GM21576 (cell line): ENCODE measurements around the gene SLC35F1.
"Not testable (repeated sequence)": the region's sequence is repeated elsewhere in the genome, so short reads cannot be mapped to it uniquely, and the experiment has no call there.

Experiments used
- ATAC-seq: cut with Tn5 transposase; IDR thresholded peaks from one replicate; pipeline ENCODE4 v1.9.1; 2021; ENCODE audit warnings: mild to moderate bottlenecking, moderate library complexity; ENCODE audit not compliant: unreplicated experiment

Gene SLC35F1

DNA sequence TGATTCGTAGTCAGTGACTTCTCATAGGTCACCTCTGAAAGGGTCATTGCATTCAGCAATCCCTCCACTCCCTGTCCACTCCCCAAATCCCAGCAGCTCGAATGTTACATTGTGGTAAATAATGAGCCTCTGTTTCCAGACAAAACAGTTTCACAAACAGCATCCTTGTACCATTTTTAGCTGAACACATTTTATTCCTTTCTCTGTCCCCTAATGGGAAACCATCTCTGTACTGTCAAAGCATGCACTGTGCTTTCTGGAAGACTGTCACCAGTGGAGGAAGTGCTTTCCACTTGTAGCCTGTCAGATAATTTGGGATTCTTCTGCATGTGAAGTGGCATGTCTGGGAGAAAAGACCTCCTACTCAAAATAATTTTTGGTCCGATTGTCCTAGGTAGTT, 82.0 kb downstream of the SLC35F1 start:
- ATAC-seq = no peak

DNA sequence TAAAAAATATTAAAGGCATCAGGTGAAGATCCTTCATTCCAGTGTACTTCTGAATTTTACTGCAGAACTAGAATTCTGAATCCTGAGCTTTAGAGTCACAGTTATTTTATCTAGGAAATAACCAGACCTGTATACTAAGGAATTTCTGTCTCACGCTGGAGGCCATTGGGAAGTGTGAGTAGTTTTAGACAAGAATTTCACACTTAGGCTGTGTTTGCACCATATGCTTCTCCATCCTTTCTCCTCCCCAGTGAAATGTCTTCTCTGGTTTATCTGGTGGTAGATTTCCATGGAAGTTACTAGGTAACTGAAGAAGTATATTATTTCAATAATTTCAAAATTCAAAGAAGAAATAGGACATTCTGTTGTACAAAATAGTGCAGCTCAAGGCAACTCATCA, 83.1 kb downstream of the SLC35F1 start:
- ATAC-seq = no peak

DNA sequence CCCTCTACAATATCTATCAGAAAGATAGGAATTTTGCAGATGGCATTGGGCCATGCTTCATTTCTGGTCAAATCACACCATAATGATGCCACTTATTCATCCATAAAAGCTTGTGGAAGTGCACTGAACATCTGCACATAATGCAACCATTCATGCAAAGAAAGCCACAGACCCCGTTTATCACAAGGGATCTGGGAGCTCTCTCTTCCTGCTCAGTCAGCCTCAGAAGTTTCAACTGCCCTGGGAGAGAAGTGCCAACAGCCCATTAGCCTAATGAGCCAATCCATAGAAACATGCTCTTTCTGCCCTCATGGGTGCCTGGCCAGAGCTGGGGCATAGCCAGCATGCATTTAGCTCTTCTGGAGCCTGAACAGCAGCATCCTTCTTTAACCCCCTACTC, 85.8 kb downstream of the SLC35F1 start:
- no peak for ATAC-seq

DNA sequence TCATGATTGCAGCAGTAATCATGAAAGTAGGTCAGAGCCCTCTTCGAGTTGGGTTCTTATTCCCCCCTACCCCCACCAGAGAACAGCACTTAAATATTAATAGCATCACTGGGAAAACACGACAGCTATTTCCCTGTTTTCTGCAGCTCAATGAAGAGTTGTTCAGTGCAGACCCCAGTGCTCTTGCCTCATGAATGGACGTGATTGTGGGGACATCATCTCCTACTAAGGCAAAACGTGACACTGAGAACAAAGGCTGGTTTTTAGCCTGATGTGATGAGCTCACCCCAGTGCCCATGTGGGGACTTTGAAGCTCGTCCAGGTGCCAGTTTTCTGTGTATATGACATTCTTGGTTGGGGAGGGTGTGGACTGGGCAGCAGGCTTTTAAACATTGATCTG, 105.9 kb downstream of the SLC35F1 start:
- ATAC-seq = no peak

DNA sequence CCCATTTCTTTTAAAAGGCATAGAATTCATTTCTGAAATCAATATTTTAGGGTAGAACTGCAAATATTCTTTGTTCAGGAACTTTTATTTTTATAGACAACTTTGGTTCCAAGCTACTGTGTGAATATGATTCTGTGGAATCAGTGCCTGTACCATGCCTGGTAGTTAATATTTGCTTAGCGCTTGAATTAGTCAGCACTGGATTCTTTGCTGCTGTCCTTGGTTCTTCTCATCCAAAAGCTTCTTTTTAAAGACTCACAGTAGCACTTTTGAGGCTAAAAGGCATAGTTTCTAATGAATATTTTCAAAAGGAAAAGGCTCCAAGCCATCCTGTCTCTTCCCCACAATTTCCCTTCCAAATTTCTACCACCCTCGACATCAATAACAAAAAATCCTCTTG, 109.5 kb downstream of the SLC35F1 start:
- no peak for ATAC-seq

DNA sequence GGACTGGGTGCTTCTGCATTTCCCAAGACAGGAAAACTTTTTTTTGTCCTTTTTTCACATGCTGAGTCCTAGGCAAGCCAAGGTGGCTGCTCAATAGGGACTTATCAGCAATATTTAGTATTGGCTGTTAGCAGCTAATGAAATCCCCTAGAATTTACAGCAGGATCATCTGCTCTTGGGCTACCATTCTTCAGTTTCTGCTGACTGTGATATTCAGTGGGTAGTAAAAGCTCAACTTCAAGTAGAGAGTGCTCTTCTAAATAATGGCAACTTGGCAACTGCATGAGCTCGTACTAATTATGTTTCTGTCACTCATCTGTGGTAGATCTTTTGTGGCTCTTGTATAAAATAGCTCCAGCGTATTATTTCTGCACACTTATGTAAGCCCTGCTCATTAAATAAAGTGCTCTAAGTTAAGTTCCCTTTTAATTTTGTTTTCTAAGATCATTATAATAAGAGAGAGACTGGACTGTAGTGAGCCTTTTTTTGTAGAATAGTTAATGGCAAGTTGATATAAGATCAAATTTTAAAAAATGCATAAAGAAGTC, 110.3 kb downstream of the SLC35F1 start:
- no peak for ATAC-seq

DNA sequence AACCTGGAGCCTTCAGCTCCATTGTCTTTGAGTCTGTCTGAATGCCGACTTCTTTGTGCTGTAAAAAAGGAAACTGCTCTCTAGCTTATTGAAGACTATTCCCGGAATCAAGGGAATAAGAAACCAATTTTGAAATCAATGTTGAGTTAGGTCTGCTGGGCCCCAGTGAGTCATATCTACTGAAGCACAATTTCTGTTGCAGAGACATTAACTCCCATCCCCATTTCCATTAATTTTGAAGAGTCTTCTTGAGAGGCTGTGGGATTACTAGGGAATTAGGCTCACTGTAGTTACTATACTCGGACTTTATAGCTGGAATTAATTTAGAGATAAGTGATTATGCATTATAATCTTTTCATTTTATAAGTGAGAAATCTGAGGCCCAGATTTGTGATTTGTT, 116.7 kb downstream of the SLC35F1 start:
- ATAC-seq = no peak

DNA sequence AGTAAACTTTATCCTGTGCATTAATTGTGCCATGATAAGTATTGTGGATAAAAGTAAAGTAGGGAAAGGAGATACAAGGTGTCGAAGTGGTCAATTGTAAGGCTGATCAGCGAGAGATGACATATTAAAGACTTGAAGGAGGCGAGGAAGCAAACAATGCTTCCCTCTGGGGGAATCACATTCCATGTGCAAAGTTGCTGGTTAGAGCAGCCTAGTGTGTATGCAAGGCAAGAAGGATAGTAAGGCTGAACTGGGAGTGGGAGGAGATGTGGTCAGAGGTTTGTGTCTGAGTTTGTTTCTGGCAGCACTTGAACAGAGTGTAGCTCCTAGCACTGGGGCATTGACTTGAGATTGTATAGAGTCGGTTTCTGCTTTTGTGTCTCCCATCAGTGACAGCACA, 122.9 kb downstream of the SLC35F1 start:
- no peak for ATAC-seq

DNA sequence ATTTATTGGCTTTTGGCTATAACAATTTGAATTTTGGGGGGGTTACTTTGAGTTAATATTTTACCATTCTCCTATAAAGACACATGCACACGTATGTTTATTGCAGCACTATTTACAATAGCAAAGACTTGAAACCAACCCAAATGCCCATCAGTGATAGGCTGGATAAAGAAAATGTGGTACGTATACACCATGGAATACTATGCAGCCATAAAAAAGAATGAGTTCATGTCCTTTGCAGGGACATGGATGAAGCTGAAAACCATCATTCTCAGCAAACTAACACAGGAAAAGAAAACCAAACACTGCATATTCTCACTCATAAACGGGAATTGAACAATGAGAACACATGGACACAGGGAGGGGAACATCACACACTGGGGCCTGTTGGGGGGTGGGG, 130.4 kb downstream of the SLC35F1 start:
- not testable (repeated sequence) for ATAC-seq

DNA sequence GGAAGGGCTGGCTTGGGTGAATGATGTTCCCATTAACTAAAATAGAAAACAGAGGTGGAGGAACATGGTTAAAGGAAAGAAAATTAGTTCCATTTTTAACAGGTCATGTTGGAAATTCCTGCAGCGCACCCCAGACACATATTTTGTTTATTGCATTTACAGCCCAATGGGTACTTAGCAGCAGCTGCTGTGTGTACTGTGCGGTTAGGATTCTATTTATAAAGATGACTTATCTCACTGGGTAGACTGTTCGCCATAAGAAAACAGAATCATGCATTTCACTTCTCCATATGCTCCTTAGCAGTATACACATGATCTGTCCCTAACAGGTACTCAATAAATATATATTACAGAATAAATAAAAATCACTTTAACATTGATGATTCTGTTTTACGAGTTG, 135.8 kb downstream of the SLC35F1 start:
- ATAC-seq = no peak

DNA sequence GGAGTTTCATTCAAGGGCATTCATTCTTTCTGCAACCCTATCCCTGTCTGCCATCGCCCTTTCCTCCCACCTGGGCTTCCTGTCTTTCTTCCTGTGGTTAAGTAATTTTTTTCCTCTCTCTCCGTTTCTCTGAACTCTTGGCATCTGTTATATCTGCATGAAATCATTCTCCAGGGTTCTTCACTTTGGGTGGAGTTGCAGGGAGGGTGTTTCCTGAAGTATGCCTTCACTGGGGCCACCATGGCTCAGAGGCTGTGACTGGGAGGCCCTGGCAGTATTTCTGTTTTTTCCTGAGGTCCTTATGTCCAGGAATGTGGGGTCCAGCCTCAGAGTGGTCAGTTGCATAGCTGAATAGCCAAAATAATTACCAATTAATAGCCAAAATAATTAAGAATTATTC, 137.2 kb downstream of the SLC35F1 start:
- no peak for ATAC-seq

DNA sequence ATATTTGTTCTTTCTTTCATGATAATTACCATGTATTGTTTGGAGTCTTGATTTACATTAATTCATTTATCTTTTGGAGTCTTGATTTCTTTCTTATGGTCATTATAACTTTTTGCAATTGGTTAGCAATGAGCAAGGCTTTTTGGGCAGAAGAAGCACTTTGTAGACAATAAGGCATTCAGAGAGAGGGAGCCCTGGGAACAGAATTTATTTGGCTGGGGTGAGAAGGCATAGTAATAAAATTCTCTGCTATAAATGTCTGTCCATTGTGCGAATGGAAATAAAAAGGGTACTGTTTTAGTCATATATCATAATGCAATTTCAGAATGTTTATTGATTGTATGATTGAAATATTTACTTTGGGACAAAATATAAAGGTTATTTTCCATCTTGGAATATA, 147.0 kb downstream of the SLC35F1 start:
- ATAC-seq = no peak

DNA sequence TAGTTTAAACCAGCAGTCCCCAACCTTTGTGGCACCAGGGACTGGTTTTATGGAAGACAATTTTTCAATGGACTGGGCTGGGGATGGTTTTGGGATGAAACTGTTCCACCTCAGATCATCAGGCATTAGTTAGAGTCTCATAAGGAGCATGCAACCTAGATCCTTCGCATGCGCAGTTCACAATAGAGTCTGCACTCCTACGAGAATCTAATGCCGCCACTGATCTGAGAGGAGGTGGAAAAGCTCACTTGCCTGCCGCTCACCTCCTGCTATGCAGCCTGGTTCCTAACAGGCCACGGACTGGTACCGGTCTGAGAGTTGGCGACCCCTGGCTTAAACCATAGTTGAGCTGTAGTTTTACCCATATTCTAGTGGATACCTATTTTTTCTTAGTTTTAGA, 154.6 kb downstream of the SLC35F1 start:
- no peak for ATAC-seq

DNA sequence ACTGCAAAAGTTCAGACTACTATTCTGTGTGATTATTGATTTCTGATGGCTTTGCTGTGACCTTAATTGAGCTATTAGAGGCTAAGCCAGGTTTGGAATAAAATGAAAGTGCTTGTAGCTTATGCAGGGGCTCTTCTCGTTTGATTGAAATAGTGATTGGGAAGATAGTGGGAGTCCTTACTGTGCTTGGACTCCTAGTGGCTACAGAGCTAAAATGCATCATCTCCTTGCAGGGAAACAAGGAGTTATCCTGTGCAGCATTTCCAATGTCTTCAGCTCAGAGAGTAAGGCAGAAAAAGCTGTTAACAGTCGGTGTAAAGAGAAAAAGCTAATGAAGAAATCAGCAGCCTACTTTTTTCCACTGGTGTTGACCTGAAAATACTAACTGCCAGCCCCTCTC, 173.5 kb downstream of the SLC35F1 start:
- ATAC-seq = no peak

DNA sequence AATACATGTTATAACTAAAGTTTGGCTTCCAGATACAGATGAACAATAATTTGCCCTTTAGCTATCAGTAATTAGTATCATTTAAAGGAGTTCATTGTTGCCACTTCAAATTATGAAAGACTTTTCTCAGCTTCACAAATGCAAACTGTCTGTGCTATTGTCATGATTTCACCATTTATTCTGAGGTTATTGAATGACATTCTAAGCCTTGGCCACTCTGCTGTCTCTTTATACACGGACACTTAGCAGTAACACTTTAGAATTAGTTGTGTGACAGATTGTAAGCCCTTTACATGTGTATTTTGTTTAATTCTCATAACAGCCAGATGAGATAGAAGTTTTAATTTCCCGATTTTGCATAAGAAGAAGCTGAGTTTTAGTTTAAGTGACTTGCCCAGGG, 176.6 kb downstream of the SLC35F1 start:
- no peak for ATAC-seq

DNA sequence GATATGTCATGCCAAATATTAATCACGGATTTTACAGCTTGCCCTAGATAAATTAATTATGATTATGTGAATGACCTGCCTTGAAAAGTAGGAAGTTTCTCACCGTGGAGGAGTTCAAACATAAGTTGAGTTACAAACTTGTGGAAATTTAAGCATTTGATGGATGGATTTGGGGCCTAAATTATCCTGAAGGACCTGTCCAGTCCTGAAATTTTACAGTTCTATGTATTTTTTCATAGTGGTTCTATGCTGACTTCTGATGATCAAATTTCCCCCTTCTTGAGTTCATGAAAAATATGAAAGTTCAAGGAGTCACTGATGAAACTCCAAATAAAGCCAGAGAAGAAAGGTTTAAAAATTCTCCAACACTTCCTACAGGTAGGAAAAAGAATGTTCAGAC, 178.6 kb downstream of the SLC35F1 start:
- no peak for ATAC-seq

DNA sequence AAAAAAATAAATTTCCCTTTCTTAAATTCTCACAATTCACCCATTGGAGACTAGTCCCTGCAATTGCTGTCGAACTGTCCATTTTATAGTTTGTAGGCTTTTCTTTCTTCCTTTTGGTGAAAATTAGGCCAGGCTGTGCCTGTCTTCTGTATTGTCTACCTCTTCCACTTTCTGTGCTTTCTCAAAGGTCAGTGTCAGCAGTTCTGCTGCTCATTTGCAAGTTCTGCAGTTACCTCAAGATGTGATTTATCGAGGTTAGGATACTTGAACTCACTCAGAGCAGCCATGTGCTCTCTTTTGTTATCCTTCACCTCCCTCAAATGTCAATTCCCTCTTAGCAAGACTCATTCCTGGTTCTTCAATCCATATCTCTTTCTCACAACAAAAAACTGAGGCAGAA, 179.1 kb downstream of the SLC35F1 start:
- no peak for ATAC-seq

DNA sequence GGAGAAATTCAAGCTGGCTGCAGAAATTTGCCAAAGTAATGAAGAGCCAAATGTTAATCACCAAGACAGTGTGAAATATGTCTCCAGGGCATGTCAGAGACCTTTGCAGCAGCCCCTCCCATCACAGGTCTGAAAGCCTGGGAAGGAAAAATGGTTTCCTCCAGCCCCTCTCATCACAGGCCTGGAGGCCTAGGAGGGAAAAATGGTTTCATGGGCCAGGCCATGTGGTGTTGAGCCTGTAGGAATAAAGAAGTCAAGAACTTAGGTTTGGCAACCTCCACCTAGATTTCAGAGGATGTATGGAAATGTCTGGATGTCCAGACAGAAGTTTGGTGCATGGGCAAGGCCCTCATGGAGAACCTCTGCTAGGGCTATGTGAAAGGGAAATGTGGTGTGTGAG, 185.0 kb downstream of the SLC35F1 start:
- no peak for ATAC-seq

DNA sequence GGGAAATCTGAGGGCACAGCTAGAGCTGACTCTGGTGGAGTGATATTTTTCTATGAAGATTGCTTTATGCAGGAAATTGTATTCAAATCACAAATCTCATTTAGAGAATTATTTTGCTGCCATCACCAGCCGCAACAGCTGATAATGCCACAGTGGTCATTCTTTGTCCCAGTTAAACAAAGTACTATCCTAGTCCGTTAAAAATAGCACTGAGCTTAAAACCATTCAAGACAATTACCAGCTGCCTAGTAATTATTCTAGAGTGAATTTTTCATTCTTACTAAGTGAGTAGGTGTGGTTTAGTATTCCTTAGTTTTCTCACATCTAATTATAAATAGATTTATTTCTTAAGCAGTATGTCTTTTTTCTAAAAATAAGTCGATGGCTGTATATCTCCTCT, 190.5 kb downstream of the SLC35F1 start:
- no peak for ATAC-seq

DNA sequence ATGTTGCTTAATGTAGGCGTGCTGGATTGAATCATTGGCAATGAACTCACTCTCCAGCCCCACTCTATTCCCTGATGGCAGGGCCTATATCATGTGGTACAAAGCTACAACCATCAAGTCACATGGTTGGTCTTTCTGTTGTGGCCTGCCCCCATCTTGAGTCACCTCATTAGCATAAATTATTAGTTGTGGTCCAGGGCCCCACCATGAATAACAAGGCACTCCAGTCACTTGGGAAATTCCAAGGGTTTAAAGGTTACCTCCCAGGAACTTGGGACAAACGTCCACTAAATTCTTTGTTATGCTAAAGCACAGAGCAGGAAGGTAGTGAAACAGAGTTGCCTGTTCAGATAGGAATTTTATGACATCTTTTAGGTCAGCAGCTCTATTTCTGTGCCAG, 193.7 kb downstream of the SLC35F1 start:
- no peak for ATAC-seq

DNA sequence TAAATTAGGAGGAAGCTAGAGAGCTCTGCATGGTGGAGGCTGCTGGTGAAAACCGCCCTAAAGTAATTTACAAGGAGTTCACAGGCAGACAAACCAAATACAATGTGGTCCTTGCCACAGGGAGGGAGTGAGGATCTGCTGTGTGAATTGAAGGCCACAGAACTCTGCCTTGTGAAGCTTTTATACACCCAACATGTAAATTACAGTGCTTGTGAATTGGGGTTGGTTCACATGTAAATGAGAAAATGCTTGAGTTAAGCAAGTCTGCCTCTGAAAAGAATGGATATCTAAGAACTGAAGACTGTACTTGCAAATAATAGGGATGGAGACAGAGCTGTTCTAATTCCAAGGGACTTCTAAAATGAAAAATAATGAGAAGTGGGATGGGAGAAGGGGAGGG, 194.2 kb downstream of the SLC35F1 start:
- no peak for ATAC-seq

DNA sequence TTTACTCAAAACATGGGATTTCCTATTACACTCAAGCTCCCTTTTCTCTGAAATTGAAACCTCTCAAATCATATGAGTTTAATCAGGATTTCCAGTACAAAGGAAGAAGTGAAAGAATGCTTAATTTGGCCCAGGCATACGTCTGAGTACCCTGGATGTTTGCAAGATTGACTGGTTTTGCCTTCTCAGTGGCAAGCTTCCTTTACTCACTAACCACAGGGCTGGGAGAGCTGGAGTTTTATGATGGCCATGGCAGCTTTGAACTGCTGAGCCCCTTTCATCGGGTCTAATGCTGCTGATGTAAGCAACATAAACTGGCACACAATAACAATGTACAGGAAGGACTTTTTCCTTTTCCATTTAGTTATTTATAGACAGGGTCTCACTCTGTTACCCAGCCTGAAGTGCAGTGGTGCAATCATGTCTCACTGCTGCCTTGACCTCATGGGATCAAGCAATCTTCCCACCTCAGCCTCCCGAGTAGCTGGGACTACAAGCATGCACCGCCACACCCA, 194.8 kb downstream of the SLC35F1 start:
- ATAC-seq = no peak

DNA sequence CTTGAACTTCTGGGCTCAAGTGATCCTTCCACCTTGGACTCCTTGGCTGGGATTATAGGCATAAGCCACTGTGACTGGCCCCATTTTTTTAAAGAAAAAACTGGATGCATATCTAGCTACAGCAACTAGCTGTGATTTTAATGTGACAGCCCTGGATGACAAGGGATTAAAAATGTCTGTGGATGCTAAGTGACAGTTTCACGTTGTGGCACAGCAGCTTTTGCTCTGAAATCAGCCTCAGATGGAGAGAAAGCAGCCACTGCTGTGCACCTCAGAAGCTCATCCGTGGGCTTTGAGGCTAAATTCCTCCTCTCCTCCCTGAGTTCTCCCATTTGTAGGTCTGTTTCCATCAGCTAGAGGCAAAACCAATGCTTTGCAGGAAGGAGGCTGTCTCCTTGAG, 195.3 kb downstream of the SLC35F1 start:
- ATAC-seq = no peak
